GM18499 (cell line): ENCODE results near the gene CPED1.
A peak's percentile ranks its signal among the peaks of the same experiment; 100 is the strongest.
"Not testable (repeated sequence)": the region's sequence is repeated elsewhere in the genome, so short reads cannot be mapped to it uniquely, and the experiment has no call there.

Source experiments
- ATAC-seq: cut with Tn5 transposase; IDR thresholded peaks from one replicate; pipeline ENCODE4 v1.9.1; 2021; ENCODE audit warnings: moderate number of reproducible peaks; ENCODE audit not compliant: insufficient read depth, unreplicated experiment

The CPED1 gene

GRCh38 chr7:121119047-121119446 lies 130.5 kb downstream of the CPED1 start:
- ATAC-seq = no peak

GRCh38 chr7:121123032-121123431 lies 134.5 kb downstream of the CPED1 start:
- no peak for ATAC-seq

- not testable (repeated sequence) for ATAC-seq
Observed at GRCh38 chr7:121125454-121125853, 136.9 kb downstream of the CPED1 start.

GRCh38 chr7:121126201-121126600 lies 137.7 kb downstream of the CPED1 start:
- no peak for ATAC-seq

- ATAC-seq = no peak
Observed at GRCh38 chr7:121126801-121127534, 138.5 kb downstream of the CPED1 start.

GRCh38 chr7:121132940-121133339 lies 144.4 kb downstream of the CPED1 start:
- no peak for ATAC-seq

GRCh38 chr7:121133444-121133843 lies 144.9 kb downstream of the CPED1 start:
- ATAC-seq = no peak

- no peak for ATAC-seq
Observed at GRCh38 chr7:121137580-121137979, 149.1 kb downstream of the CPED1 start.

- ATAC-seq = peak; percentile 99
Observed at GRCh38 chr7:121138262-121138933, 149.9 kb downstream of the CPED1 start.

- ATAC-seq = no peak
Observed at GRCh38 chr7:121139427-121139826, 150.9 kb downstream of the CPED1 start.

GRCh38 chr7:121140790-121141189 lies 152.3 kb downstream of the CPED1 start:
- no peak for ATAC-seq

GRCh38 chr7:121151774-121152221 lies 163.3 kb downstream of the CPED1 start:
- ATAC-seq = no peak

GRCh38 chr7:121153411-121153810 lies 164.9 kb downstream of the CPED1 start:
- no peak for ATAC-seq

GRCh38 chr7:121153995-121154394 lies 165.5 kb downstream of the CPED1 start:
- ATAC-seq = no peak

GRCh38 chr7:121156825-121157224 lies 168.3 kb downstream of the CPED1 start:
- ATAC-seq = no peak

GRCh38 chr7:121157341-121157751 lies 168.8 kb downstream of the CPED1 start:
- no peak for ATAC-seq

- ATAC-seq = no peak
Observed at GRCh38 chr7:121157885-121158590, 169.5 kb downstream of the CPED1 start.

GRCh38 chr7:121158665-121159064 lies 170.2 kb downstream of the CPED1 start:
- ATAC-seq = no peak

- ATAC-seq = no peak
Observed at GRCh38 chr7:121159553-121159952, 171.0 kb downstream of the CPED1 start.

- ATAC-seq = no peak
Observed at GRCh38 chr7:121160150-121161008, 171.9 kb downstream of the CPED1 start.
